Fibroblast of the aortic adventitia (primary cell): Measurements from ENCODE around the gene BCAS3. TPM values are rescaled to one million over a fixed set of nuclear protein-coding genes. Genes with fewer than 3 reads are reported as not detected.
A peak's percentile ranks its signal among the peaks of the same experiment; 100 is the strongest.

ENCODE experiments used
- DNase-seq: peaks from one replicate; pipeline ENCODE4 v3.0.0-alpha.2; 2010; ENCODE audit warnings: low read depth
- H3K4me3 ChIP-seq: 2 replicates; pipeline ENCODE4 v1.5.1; 2011; ENCODE audit warnings: low read depth, mild to moderate bottlenecking, control low read depth, low read length, moderate library complexity
- total RNA-seq: library from RNA; depleted of rRNA; stranded (reverse); fragments of >200 nt; gene quantifications from 2 replicates; pipeline ENCODE4 v1.2.3, GENCODE V29; 2012; ENCODE audit warnings: low replicate concordance
- TF ChIP-seq, protein P1 (sequence below): IDR thresholded peaks from 2 replicates; pipeline ENCODE4 v1.5.1; 2011; ENCODE audit warnings: mild to moderate bottlenecking, low read length, control low read depth, inconsistent platforms; ENCODE audit not compliant: insufficient read depth

The BCAS3 gene
- total RNA-seq, 1 donor: 29.6 TPM

DNA sequence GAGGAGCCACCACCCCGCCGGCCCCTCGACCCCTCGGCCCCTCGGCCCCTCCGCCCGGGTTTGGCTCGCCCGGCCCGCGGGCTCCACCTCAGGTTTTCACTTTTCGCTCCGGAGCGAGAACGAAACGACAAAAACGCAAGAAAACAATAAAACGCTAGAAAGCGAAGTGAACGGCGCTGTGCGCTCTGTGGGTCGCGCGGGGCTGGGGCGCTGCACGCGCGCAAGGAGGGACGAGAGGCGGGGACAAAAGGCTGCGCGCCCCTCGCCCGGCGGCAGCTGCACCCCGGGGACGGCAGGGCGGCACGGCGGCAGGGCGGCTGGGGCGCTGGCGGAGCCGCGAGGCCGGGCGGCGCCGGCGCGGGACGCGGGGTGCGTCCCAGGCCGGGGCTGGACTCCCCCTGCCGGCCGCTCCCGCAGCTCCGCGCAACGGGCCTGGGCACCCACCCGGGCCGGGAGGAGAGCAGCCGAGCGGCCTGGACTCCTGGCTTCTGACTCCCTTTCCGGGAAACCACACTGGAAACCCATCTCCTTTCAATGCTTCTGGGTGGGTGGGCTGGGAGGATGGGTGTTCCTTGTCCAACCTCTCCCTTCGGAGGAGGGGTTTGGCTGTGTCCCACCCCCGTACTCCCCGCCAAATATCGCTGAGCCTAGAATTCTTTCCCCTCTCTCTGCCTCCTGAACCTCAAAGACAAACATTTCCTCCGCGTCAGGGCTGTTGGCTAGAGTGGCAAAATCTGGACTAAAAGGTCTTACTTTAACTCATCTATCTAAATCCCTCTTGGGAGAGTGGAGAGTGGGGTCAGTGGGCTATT lies 731.9 kb downstream of the BCAS3 start:
- peak overlapping the region; percentile 67 for H3K4me3 ChIP-seq
- DNase-seq: peak; percentile 73
- TF ChIP-seq, protein P1, sequence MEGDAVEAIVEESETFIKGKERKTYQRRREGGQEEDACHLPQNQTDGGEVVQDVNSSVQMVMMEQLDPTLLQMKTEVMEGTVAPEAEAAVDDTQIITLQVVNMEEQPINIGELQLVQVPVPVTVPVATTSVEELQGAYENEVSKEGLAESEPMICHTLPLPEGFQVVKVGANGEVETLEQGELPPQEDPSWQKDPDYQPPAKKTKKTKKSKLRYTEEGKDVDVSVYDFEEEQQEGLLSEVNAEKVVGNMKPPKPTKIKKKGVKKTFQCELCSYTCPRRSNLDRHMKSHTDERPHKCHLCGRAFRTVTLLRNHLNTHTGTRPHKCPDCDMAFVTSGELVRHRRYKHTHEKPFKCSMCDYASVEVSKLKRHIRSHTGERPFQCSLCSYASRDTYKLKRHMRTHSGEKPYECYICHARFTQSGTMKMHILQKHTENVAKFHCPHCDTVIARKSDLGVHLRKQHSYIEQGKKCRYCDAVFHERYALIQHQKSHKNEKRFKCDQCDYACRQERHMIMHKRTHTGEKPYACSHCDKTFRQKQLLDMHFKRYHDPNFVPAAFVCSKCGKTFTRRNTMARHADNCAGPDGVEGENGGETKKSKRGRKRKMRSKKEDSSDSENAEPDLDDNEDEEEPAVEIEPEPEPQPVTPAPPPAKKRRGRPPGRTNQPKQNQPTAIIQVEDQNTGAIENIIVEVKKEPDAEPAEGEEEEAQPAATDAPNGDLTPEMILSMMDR: peak; percentile 55

DNA sequence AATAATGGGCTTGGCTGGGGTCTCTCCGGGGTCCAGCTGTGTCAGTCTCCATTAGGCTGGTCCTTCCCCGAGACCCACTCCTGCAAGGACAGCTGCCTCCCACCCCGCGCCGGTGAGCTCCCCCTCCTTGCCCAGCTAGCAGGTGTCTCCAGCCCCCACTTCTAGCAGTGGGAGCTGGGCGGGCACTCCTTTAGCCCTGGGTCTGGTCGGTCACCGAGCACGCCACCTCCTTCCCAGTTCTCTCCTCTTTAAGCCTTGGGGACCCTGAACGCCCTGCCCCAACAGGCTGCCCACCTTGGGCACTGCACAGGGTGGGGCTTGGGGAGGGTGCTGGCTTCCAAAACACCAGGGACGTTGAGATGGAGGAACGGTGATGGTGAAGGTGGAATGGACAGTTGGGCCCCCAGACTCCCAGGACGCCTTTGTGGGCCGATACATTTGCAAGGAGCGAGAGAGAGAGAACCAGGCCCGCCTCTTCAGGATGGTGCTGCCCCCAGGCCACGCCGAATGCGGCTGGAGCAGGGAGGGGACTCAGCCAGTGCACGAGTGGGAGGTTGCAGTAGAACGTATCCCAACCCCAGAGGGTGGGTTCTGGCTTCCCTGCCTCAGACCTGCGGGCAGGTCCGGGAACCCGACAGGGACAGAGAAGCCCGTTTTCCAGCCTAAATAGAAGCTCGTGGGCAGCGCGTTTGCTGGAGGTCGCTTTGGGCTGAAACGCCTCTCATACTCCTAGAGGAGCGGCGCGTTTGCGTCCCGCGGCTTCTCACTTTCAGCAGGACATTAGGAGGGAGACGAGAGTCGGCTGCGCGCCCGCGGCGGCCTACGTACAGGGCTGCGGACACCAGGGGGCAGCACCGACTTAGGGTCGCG lies 732.7 kb downstream of the BCAS3 start:
- TF ChIP-seq, protein P1: peak; percentile 47
- peak; percentile 53 for DNase-seq
- peak overlapping the region; percentile 3 for H3K4me3 ChIP-seq

DNA sequence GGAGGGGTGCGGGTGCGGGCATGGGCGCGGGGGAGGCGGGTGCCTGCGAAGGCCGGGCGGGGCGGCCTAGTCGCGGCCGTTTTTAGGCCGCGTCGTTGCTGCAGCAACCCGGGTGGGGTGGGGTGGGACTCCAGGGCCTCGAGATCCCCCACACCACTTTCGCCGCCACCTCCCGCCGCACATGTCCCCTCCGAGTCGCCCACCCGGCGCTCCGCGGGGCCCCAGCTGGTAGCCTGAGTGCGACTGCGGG lies 733.3 kb downstream of the BCAS3 start:
- no peak overlapping the region for H3K4me3 ChIP-seq
- TF ChIP-seq, protein P1: no peak
- DNase-seq: no peak

DNA sequence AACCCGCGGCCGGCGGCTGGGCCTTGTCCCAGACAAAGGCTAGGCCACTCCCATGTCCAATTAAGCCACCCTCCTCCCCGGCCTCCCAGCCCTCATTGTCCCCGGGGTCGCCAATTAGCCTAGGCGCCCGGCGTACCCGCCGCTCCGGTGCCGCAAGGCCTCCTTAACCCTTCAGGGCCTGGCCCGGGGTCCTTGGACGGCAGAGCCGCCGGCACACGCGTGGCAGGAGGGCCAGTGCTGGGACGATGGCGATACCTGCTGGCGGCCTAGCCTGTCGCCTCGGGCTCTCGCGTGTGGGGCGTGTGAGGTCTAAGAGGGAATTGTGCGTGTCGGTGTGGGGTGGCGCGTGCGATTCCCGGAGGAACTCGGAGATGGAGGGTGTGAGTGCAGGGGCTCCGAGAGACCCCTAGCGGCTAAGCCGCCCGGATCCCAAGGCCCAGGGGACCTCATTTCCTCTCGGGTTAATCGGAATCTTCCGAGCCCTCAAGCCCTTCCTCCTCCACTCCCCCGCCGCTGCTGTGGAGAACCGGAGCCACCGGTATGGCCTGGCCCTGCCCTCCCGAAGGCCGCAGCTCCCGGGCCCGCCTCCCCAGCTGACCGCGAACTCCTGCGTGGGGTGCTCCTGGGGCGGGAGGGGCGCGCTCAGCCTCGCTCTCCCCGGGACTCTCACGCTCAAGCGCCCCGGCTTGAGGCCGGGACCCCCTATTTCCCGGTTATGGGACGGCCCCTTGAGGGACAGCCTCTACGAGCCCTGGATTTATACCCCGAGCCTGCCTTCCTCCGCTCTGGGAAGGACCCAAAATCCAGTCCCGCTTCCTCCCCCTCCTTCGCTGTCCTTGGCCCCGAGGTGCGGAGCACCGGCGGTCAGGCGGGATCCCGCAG lies 733.9 kb downstream of the BCAS3 start:
- peak overlapping the region; percentile 78 for H3K4me3 ChIP-seq
- TF ChIP-seq, protein P1: peak; percentile 14
- DNase-seq: peak; percentile 44

DNA sequence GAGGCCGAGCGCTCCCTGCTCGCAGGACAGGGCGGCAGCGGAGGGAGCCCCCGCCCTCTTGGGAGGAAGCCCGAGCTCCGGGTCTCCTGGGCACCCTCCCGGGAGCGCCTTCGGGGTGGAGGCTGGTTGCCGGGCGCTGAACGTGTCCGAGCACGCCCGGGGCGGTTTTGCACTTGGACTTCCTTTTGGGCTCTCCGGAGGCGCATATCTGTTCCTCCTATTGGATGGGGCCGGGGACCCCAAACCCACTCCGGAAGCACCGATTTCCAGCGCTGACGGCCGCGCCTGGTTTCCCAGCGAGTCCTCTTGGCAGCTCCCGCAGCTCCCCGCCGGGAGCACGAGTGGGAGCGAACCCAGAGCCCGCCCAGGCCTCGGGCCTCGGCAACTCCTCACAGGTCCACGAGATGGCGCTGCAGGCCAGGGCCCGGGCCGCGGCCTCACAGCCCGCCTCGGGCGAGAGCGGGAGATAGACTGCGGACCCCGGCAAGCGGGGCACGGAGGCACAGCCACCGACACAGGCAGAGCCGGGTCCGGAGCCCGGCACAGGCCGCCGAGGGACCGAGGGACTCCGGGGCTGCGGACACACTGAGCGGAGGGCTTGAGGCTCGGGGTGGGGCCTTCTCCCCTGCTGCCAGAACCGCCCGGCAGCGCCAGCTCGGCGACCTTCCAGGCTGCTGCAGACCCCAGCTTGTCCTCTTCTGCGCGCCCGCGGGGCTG lies 734.6 kb downstream of the BCAS3 start:
- TF ChIP-seq, protein P1: peak; percentile 87
- DNase-seq: peak; percentile 81
- peak overlapping the region; percentile 78 for H3K4me3 ChIP-seq
